ENCODE data around the gene DIP2A.
"Not testable (repeated sequence)": the region's sequence is repeated elsewhere in the genome, so short reads cannot be mapped to it uniquely, and the experiment has no call there.

DIP2A gene

DNA sequence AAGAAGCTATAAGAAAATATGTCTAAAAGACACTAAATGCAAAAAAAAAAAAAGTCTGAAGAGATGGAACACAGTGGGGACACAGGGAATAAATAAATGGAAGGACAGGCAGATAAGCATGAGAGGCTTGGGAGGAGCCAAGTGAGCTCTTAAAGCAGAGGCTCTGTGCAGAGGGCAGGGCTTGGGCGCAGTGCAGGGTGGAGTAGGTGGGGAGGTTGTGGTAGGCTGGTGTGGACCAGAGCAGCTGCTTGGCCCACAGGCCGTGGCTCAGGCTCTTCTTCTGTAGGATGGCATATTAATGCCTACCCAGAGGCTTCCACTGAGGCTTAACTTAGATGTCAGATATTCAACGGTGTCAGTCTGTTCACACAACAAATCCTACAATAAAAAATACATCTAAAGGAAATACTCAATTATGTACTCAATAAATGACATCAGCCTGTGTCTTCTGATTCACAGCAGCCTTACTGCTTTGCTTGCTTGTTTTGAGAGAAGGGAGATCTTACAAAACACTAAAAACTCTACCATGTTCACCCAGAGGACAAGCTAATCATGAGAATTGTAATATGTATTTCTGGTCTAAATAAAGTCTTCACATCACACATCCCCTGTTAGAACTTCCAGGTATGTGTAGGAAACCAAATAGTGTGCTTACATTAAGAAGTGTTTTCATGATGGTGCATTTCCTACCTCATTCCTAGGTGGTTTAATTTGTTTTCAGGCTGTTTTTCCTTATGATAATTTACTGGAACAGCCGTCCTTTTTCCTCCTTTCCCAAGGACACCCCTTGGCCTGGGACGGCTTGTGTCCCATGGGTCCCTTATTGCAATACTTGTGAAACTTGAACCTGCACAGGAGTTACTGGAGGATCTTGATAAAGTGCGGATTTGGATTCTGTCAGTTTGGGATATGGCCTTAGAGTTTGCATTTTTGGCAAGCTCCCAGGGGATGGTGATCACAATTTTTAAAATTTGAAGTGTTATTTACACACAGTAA, 24.9 kb downstream of the DIP2A start:
- no peak for DNase-seq

DNA sequence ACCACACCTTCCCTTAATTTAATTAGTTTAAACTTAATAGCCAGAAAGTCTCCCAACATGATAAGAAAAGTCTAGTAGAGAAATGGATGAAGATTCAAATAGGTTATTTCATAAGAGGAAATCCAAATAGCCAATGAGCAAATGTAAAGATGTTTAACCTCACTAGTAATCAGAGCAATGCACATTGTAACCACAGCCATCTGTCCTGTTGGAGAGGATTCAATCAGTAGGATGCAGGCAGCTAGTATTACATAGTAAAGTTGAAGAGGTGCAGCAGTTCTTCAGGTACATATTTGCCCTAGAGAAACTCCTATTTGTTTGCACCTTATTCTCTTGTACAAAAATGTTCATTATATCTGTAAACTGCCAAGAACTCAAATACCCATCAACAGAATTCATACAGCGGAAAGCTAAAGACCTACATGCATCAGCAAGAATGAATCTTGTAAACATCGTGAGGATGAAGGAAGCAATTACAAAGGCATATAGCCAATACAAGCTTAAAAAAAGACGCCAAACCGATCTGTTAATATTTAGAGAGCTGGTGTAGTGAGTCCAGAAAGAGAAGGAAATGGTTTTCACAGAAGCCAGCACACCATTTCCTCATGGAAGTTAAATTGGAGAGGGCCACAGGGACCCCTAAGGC, 27.9 kb downstream of the DIP2A start:
- DNase-seq: no peak

DNA sequence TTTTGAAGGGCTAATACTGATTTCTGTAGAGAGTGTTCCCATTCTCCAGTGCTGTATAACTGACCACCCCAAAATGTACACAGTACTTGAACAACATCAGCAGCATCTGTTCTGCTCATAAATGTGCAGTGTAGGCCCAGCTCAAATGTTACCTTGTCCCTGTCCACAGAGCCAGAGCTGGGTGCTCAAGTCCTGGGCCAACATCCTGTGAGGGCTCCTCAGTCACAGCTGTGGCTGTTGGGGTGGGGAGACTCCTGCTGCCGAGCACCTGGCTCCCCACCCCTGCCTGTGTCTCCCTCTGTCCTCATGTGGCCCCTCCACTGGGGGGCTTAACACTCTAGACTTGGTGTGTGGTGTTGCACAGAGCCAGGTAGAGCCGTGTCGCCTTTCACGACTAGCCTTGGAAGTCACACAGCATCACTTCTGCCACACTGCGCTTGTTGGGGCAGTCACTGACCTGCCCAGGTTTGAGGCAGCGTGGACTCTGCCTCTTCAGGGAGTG, 30.5 kb downstream of the DIP2A start:
- no peak for DNase-seq

GRCh38 chr21:46489800-46490199, 31.1 kb downstream of the DIP2A start:
- no peak for DNase-seq

- no peak for DNase-seq
These were observed 32.9 kb downstream of the DIP2A start for GRCh38 chr21:46491553-46491952.

GRCh38 chr21:46492851-46493250, 34.2 kb downstream of the DIP2A start:
- DNase-seq: no peak

- no peak for DNase-seq
These were observed 35.1 kb downstream of the DIP2A start for GRCh38 chr21:46493828-46494227.

- no peak for DNase-seq
These were observed 39.8 kb downstream of the DIP2A start for GRCh38 chr21:46498335-46499050.

GRCh38 chr21:46500224-46500861, 41.7 kb downstream of the DIP2A start:
- peak; percentile 45 for DNase-seq

GRCh38 chr21:46503922-46504550, 45.3 kb downstream of the DIP2A start:
- no peak for DNase-seq

DNA sequence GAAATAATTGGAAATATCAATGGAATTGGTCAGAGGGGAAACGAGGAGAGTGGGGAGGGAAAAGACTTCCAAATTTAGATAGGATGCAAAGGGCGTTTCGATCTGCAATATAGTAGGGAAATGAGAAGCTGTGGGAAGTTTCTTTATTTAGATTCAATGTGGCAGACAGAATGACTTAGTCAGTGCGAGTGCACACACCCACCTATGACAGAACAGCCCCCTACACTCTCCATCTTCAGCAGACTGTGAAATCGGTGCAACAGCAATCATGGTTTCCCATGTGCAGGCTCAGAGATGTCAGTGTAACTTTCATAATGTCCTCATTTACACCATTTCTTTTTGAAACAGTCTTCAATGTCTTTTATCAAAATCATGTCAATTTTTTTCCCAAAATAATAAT, 46.0 kb downstream of the DIP2A start:
- no peak for DNase-seq

GRCh38 chr21:46507562-46507961, 48.9 kb downstream of the DIP2A start:
- no peak for DNase-seq

DNA sequence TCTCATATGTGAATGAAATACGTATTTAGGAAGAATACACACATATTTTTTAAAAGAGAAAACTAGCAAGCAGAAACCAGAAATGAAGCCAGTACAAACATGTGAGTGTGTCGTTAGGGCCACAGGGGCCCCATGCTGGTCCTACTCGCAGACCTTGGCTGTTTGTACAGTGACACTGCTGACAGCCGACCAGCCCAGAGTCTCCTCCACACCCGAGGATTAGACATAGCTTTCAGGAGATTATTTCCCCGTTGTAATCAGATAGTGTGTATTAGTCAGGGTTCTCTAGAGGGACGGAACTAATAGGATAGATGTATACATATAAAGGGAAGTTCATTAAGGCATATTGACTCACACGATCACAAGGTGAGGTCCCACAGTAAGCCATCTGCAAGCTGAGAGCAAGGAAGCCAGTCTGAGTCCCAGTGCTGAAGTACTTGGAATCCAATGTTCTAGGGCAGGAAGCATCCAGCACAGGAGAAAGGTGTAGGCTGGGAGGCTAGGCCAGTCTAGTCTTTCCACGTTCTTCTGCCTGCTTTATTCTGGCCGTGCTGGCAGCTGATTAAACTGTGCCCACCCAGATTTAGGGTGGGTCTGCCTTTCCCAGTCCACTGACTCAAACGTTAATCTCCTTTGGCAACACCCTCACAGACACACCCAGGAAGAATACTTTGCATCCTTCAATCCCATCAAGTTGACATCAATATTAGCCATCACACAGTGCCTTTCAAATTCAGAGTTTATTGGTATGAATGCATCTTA, 51.2 kb downstream of the DIP2A start:
- peak; percentile 69 for DNase-seq

DNA sequence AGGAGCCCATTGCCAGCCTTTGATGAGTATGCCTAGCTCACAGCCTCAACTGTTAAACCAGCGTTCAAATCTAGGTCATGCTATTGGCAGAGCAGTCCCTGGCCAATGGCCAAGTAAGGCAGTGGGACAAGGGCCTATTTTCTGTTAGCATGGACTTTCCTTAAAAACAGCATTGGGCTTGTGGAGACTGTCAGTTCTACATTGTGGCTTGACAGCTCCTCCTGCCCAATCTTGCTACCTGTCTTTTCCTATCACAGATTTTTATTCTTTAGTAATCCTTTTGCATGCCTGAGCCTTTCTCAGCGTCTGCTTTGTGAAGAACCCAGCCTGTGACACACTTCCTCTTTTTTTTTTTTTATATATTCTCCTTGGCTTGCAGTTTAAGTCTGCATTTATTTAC, 56.4 kb downstream of the DIP2A start:
- no peak for DNase-seq

DNA sequence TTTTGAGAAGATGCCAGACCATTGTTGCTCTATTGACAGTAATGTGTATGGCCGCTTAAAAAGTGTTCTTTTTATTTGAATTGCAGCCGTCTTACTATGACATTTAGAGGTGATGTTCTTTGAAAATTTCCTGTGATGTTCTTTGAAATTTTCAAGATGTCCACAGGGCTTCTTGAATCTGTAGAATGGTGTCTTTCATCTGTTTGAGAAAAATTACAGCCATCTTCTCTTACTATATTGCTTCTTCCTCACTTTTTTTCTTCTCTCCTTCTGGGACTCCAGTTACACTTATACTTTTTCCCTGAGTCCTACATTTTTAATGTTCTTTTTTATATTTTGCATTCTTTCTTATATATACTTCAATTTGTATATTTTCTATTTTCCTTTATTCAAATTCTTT, 57.4 kb downstream of the DIP2A start:
- no peak for DNase-seq

- no peak for DNase-seq
These were observed 58.7 kb downstream of the DIP2A start for GRCh38 chr21:46517361-46517760.

- DNase-seq: no peak
These were observed 60.4 kb downstream of the DIP2A start for GRCh38 chr21:46518983-46519583.

- not testable (repeated sequence) for DNase-seq
These were observed 68.7 kb downstream of the DIP2A start for GRCh38 chr21:46527393-46527792.

DNA sequence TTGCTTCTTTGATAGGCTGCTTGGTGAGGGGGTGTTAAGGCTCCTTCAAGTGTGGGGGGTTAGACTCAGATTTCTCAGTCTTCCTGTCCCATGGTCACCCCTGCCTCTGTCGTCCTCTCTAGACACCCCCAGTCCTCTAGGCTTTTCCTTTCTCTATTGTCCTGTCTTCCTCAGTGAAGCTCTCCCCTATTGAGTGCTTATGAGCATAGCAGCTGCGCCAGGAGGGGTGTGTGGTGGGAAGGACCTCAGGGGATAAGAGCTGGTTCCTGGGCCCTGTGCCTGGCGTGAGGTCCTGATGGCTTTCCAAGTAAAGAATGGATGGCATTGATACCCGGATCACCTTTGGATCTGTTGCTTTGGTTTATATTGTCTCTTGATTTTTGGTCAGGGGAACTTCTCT, 69.1 kb downstream of the DIP2A start:
- DNase-seq: no peak

DNA sequence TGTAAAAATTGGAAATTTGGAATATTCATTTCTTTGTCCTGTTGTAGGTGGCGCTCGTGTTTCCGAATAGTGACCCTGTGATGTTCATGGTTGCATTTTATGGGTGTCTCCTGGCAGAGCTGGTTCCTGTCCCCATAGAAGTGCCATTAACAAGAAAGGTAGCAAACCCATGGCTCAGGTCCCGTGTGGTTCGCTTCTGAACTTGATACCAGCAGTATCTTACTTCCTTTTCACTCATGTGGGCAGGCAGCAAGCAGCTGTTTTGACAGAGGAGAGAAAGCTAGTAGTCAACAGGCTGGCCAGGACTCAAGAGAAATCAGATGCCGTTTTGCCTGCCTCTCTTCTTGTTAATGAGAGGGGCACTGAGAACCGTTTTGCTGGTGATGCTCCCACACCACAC, 73.4 kb downstream of the DIP2A start:
- DNase-seq: no peak

DNA sequence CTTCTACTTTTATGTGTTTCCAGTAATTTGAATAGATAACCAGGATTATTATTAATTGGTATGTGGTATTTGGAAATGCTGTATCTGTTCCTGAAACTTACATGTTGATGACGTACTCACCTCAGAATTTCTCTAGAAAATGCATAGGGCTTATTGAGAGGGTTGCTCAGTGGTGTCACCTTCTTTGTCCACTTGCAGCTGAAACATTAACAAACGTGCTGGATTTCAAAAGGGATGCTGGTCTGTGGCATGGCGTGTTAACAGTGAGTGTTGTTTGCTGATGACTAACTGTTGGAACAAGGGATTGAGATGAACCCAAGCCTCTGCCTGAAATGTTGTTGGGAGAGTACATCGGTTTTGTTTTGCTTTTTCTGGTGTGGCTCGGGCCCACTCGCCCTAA, 78.3 kb downstream of the DIP2A start:
- DNase-seq: no peak

Data from NCI-H69 (cell line).